ENCODE measurements around the gene NFASC.

NFASC gene

DNA sequence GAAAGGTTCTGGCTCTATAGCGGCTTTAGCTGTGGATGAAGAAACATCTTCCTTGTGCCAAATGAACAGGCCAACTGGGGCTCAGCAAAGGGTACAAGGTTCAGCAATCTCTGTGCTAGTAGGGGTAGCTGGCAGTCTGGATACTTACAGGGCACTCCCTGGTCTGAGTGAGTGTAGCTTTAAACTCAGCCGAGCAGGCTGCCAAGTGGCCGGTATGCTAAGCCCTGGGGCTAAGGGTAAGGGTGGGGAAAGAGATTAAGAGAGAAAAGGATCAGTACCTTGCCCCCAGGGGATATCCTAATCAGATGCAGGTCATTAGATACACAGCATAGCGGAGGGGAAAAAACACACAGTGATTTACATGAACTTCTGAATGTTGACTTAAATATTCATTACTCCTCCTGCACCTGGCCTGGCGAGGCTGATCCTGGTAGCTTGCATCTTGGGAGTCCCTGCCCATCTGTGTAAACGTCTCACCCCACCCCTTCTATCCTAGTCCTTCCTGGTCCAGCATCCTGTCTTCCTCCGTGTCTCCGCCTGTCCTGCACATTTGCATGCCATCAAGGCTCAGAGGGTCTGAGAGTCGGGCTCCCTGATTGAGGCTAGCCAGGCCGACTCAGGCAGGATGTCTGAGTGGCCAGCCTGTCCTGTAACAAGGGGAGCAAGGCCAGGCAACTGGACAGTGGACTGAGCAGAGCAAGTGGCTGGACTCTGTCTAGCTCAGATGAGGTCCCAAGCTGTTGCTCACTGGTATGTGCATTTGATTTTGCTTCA, 132.9 kb downstream of the NFASC start:
- H3K36me3 ChIP-seq (replicated peaks), result no peaks in the 10 kb centered on the region
- TF ChIP-seq, protein P1, sequence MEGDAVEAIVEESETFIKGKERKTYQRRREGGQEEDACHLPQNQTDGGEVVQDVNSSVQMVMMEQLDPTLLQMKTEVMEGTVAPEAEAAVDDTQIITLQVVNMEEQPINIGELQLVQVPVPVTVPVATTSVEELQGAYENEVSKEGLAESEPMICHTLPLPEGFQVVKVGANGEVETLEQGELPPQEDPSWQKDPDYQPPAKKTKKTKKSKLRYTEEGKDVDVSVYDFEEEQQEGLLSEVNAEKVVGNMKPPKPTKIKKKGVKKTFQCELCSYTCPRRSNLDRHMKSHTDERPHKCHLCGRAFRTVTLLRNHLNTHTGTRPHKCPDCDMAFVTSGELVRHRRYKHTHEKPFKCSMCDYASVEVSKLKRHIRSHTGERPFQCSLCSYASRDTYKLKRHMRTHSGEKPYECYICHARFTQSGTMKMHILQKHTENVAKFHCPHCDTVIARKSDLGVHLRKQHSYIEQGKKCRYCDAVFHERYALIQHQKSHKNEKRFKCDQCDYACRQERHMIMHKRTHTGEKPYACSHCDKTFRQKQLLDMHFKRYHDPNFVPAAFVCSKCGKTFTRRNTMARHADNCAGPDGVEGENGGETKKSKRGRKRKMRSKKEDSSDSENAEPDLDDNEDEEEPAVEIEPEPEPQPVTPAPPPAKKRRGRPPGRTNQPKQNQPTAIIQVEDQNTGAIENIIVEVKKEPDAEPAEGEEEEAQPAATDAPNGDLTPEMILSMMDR (IDR thresholded peaks at IDR 0.05; ENCODE audit: low read depth, low read length, missing control alignments), result no peak
- DNase-seq, result no peak
- in situ Hi-C loops (cut with HindIII; ENCODE audit: low pct_ligation_motif_present, low sequenced_read_pairs), result no loop called here
- peaks cover 3% of the 10 kb centered on the region for H3K27me3 ChIP-seq (replicated peaks)
- H3K27ac ChIP-seq, result no peak overlapping the region
- H3K4me3 ChIP-seq (ENCODE audit: low read depth, low read length), result no peak overlapping the region

DNA sequence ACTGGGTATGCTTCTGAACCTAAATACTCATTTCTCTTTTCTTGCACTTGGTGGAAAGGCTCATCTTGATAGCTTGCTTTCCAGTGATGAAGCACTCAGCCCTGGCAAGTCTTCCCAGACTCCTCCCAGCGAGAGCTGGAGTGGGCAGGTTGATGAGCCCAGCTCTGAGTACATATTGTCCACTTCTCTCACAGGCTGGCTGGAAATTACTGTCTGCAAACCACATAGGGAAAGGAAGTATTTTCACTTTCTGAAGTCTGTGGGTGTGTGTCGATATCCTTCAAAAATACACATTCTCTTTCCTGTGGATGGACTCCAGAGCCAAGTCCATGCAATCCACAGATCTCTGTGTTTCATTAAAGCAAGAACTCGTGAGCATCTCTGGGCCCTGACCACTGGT, 133.7 kb downstream of the NFASC start:
- no peak overlapping the region for H3K27ac ChIP-seq
- in situ Hi-C loops (cut with HindIII; ENCODE audit: low pct_ligation_motif_present, low sequenced_read_pairs), result no loop called here
- H3K27me3 ChIP-seq (replicated peaks), result peaks cover 3% of the 10 kb centered on the region
- no peak overlapping the region for H3K4me3 ChIP-seq (ENCODE audit: low read depth, low read length)
- no peaks in the 10 kb centered on the region for H3K36me3 ChIP-seq (replicated peaks)
- DNase-seq, result no peak
- TF ChIP-seq, protein P1 (IDR thresholded peaks at IDR 0.05; ENCODE audit: low read depth, low read length, missing control alignments), result no peak

DNA sequence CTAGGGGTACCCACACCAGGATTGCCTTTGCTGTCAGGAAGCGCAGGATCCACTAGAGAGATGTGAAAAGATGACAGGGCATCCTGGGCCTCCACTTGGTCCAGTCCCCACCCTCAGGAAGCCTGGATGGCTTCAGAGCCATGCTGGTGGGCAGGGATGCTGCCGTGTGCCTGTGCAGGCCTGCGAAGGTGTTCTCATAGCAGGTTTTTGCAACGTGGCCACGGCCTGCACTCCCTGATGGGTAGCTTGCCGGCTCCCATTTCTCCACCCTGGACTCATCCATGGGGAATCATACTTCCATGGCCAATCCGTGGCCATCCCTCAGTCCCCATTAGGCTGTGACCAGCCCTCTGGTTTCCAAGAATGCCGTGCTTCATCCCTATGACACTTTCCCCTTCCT, 138.2 kb downstream of the NFASC start:
- Histone ChIP-seq H3K4me3 (ENCODE audit: low read depth, low read length) (no peak overlapping the region), H3K27me3 (replicated peaks) (peaks cover 5% of the 10 kb centered on the region), H3K36me3 (replicated peaks) (no peaks in the 10 kb centered on the region), H3K27ac (no peak overlapping the region)
- in situ Hi-C loops (cut with HindIII; ENCODE audit: low pct_ligation_motif_present, low sequenced_read_pairs), result no loop called here
- TF ChIP-seq, protein P1 (IDR thresholded peaks at IDR 0.05; ENCODE audit: low read depth, low read length, missing control alignments), result no peak
- DNase-seq, result no peak

DNA sequence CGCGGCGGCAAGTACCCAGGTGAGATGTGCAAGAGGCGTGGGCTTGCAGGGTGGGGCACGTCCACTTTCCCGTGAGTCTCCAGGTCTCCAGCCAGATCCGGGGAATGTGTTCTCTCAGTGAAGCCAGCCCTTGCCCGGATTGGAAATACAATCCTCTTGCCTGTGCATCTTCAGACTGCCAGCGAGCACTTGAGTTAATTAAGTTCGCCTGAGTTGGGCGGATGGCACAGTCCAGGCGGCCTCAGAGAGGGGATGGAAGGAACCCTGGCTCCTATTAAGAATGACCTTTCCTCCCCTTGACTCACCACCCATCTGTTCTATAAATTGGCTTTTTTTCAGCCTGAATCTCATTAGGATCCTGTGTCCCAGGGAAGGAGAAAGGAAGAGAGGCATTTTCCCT, 139.0 kb downstream of the NFASC start:
- Histone ChIP-seq H3K4me3 (ENCODE audit: low read depth, low read length) (no peak overlapping the region), H3K27ac (no peak overlapping the region), H3K36me3 (replicated peaks) (no peaks in the 10 kb centered on the region), H3K27me3 (replicated peaks) (peaks cover 5% of the 10 kb centered on the region)
- no peak for DNase-seq
- TF ChIP-seq, protein P1 (IDR thresholded peaks at IDR 0.05; ENCODE audit: low read depth, low read length, missing control alignments), result no peak
- in situ Hi-C loops (cut with HindIII; ENCODE audit: low pct_ligation_motif_present, low sequenced_read_pairs), result no loop called here

DNA sequence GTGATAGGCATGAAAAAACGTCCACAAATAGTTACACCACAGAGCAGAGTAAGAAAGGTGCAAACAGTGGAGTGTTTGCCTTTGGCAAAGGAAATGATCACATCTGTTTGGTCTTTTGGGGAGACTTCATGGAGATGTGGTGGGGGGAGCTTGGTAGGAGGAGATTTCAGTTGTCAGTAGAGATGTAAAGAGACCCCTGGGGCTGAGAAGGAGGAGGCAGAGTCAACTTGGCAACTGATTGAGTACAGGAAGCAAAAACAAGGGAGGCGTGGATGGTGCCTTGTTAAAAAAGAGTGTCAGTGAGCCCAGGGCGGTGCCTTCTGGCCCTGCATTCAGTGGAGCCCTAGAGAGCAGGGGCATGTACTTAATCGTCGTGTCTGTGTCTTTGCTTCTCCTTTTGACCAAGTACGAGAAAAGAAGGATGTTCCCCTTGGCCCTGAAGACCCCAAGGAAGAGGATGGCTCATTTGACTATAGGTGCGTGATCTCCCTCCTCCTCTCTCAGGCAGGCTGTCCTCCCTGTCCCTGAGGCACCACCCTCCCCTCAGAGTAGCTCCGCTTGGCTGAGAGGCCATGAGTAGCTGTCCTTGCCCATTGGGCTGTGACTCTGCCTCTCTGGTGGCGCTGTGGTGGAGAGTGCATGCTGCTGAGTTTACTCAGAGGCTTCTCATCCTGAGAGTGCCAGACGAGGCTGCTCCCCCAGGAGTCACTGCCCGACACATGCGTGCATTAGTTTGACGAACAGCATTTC, 141.9 kb downstream of the NFASC start:
- peaks cover 5% of the 10 kb centered on the region for H3K27me3 ChIP-seq (replicated peaks)
- TF ChIP-seq, protein P1 (IDR thresholded peaks at IDR 0.05; ENCODE audit: low read depth, low read length, missing control alignments), result no peak
- in situ Hi-C loops (cut with HindIII; ENCODE audit: low pct_ligation_motif_present, low sequenced_read_pairs), result no loop called here

More for the DNA sequence above, 141.9 kb downstream of the NFASC start:
- DNase-seq, result no peak
- no peak overlapping the region for H3K27ac ChIP-seq
- no peak overlapping the region for H3K4me3 ChIP-seq (ENCODE audit: low read depth, low read length)
- no peaks in the 10 kb centered on the region for H3K36me3 ChIP-seq (replicated peaks)

Data from brain microvascular endothelial cell (primary cell).